HEK293 (cell line): ENCODE data around the gene SYTL1.

Experiments used
- CTCF ChIA-PET: fragments of 350-600 bp; formaldehyde crosslinking; extraction: SDS; loops from one replicate; lab custom pipeline; 2021; ENCODE audit warnings: antibody characterized with exemption; lab: Yijun Ruan, JAX
- POLR2A ChIA-PET: fragments of 300-600 bp; formaldehyde crosslinking; extraction: SDS; loops from one replicate; lab custom pipeline; 2020; ENCODE audit warnings: antibody characterized with exemption, inconsistent platforms; lab: Yijun Ruan, JAX
- H3K27ac ChIP-seq: fragments of 200-500 bp; sonication (Bioruptor generic); 2 replicates; pipeline ENCODE4 v1.5.1; 2014; ENCODE audit warnings: low read depth, low read length, control low read depth, inconsistent platforms; ENCODE audit errors: extremely low read depth
- H3K36me3 ChIP-seq, 2 experiments: fragments of 200-500 bp in 1 of 2; sonication (Bioruptor generic) in 1 of 2; 1 replicate in 1 of 2; 2 replicates in 1 of 2; pipeline ENCODE4 v1.5.1; 2014 to 2017; ENCODE audit warnings: inconsistent platforms in 2 of 2, low read length in 2 of 2; ENCODE audit not compliant: control insufficient read depth in 2 of 2, insufficient read depth in 1 of 2
- H3K4me1 ChIP-seq: fragments of 200-500 bp; sonication (Bioruptor generic); 2 replicates; pipeline ENCODE4 v1.5.1; 2014; ENCODE audit warnings: mild to moderate bottlenecking, low read length, inconsistent platforms; ENCODE audit not compliant: control insufficient read depth, insufficient read depth
- H3K4me3 ChIP-seq: 2 replicates; pipeline ENCODE4 v1.5.1; 2011; ENCODE audit warnings: low read depth, mild to moderate bottlenecking, control low read depth, low read length, moderate library complexity
- H3K9me3 ChIP-seq: fragments of 200-500 bp; sonication (Bioruptor generic); 2 replicates; pipeline ENCODE4 v1.5.1; 2014; ENCODE audit warnings: low read depth, low read length, inconsistent platforms; ENCODE audit not compliant: control insufficient read depth, insufficient read depth
- EGR2 ChIP-seq: fragments of 450-650 bp; formaldehyde crosslinking; IDR thresholded peaks from 2 replicates; pipeline ENCODE4 v1.5.1; 2016; ENCODE audit warnings: low read depth, missing biosample characterization, missing genetic modification characterization
- GLI4 ChIP-seq: fragments of 450-650 bp; formaldehyde crosslinking; IDR thresholded peaks from 2 replicates; pipeline ENCODE4 v1.5.1; 2016; ENCODE audit warnings: missing biosample characterization, missing genetic modification characterization
- GLIS1 ChIP-seq: fragments of 450-650 bp; formaldehyde crosslinking; IDR thresholded peaks from 2 replicates; pipeline ENCODE4 v1.5.1; 2016; ENCODE audit warnings: missing biosample characterization, missing genetic modification characterization
- GLIS2 ChIP-seq: fragments of 450-650 bp; formaldehyde crosslinking; IDR thresholded peaks from 2 replicates; pipeline ENCODE4 v1.5.1; 2016; ENCODE audit warnings: missing biosample characterization, missing genetic modification characterization
- HIC1 ChIP-seq: fragments of 450-650 bp; formaldehyde crosslinking; IDR thresholded peaks from 2 replicates; pipeline ENCODE4 v1.5.1; 2016; ENCODE audit warnings: missing biosample characterization, missing genetic modification characterization
- HOXD13 ChIP-seq: sonication (generic); formaldehyde crosslinking; IDR thresholded peaks from 2 replicates; pipeline ENCODE4 v1.8.0; 2022; ENCODE audit warnings: missing genetic modification reagents, borderline replicate concordance
- OSR2 ChIP-seq: fragments of 450-650 bp; formaldehyde crosslinking; IDR thresholded peaks from 2 replicates; pipeline ENCODE4 v1.5.1; 2016; ENCODE audit warnings: missing biosample characterization, missing genetic modification characterization
- REST ChIP-seq: fragments of 450-650 bp; formaldehyde crosslinking; IDR thresholded peaks from 2 replicates; pipeline ENCODE4 v1.5.1; 2016; ENCODE audit warnings: missing biosample characterization, missing genetic modification characterization
- SP2 ChIP-seq: fragments of 450-650 bp; formaldehyde crosslinking; IDR thresholded peaks from 2 replicates; pipeline ENCODE4 v1.5.1; 2016; ENCODE audit warnings: missing biosample characterization, missing genetic modification characterization
- SP3 ChIP-seq: fragments of 450-650 bp; formaldehyde crosslinking; IDR thresholded peaks from 2 replicates; pipeline ENCODE4 v1.5.1; 2016; ENCODE audit warnings: missing biosample characterization, missing genetic modification characterization
- TRIM28 ChIP-seq: IDR thresholded peaks from 2 replicates; pipeline ENCODE4 v1.6.1; 2011; ENCODE audit warnings: low read length, control low read depth, borderline replicate concordance
- YY2 ChIP-seq: fragments of 450-650 bp; formaldehyde crosslinking; IDR thresholded peaks from 2 replicates; pipeline ENCODE4 v1.5.1; 2016; ENCODE audit warnings: missing biosample characterization, missing genetic modification characterization
- ZBTB10 ChIP-seq: fragments of 450-650 bp; formaldehyde crosslinking; IDR thresholded peaks from 2 replicates; pipeline ENCODE4 v1.5.1; 2016; ENCODE audit warnings: missing biosample characterization, missing genetic modification characterization
- ZBTB26 ChIP-seq: fragments of 450-650 bp; formaldehyde crosslinking; optimal IDR thresholded peaks from 2 replicates; pipeline ENCODE3; 2016; ENCODE audit warnings: missing biosample characterization, mild to moderate bottlenecking, missing genetic modification characterization
- ZFP41 ChIP-seq: fragments of 450-650 bp; formaldehyde crosslinking; IDR thresholded peaks from 2 replicates; pipeline ENCODE4 v1.5.1; 2016; ENCODE audit warnings: missing biosample characterization, missing genetic modification characterization, borderline replicate concordance
- ZIC2 ChIP-seq: fragments of 450-650 bp; formaldehyde crosslinking; IDR thresholded peaks from 2 replicates; pipeline ENCODE4 v1.5.1; 2016; ENCODE audit warnings: missing biosample characterization, missing genetic modification characterization
- ZNF138 ChIP-seq: fragments of 450-650 bp; formaldehyde crosslinking; IDR thresholded peaks from 2 replicates; pipeline ENCODE4 v1.5.1; 2016; ENCODE audit warnings: missing biosample characterization, missing genetic modification characterization, borderline replicate concordance
- ZNF223 ChIP-seq: fragments of 450-650 bp; formaldehyde crosslinking; IDR thresholded peaks from 2 replicates; pipeline ENCODE4 v1.5.1; 2016; ENCODE audit warnings: missing biosample characterization, missing genetic modification characterization
- ZNF302 ChIP-seq: fragments of 450-650 bp; formaldehyde crosslinking; IDR thresholded peaks from 2 replicates; pipeline ENCODE4 v1.5.1; 2016; ENCODE audit warnings: missing biosample characterization, missing genetic modification characterization, low read depth
- ZNF37A ChIP-seq: fragments of 450-650 bp; IDR thresholded peaks from 2 replicates; pipeline ENCODE4 v1.5.1; 2018; ENCODE audit warnings: missing biosample characterization, missing genetic modification characterization
- ZNF398 ChIP-seq: fragments of 450-650 bp; formaldehyde crosslinking; IDR thresholded peaks from 2 replicates; pipeline ENCODE4 v1.5.1; 2017; ENCODE audit warnings: missing biosample characterization, missing genetic modification characterization
- ZNF600 ChIP-seq: fragments of 450-650 bp; formaldehyde crosslinking; IDR thresholded peaks from 2 replicates; pipeline ENCODE4 v1.5.1; 2016; ENCODE audit warnings: missing biosample characterization, missing genetic modification characterization
- ZNF639 ChIP-seq: fragments of 450-650 bp; formaldehyde crosslinking; IDR thresholded peaks from 2 replicates; pipeline ENCODE4 v1.5.1; 2016; ENCODE audit warnings: missing biosample characterization, missing genetic modification characterization
- ZNF843 ChIP-seq: fragments of 450-650 bp; formaldehyde crosslinking; IDR thresholded peaks from 2 replicates; pipeline ENCODE4 v1.5.1; 2016; ENCODE audit warnings: missing biosample characterization, missing genetic modification characterization

Gene SYTL1

GRCh38 chr1:27342778-27343638 is 1.2 kb downstream of the SYTL1 start:
- ChIA-PET CTCF (interaction anchor here (0.5 to 4.7 kb wide), 8 partner anchors 10 to 865 kb away, joined by 3 to 34 read pairs (median 4); partner anchors contain the start of gene GPN2), POLR2A (interaction anchor here (2.2 kb wide), 1 partner anchor 23 kb away, joined by 8 read pairs; no protein-coding TSS in a partner anchor)
- peaks cover 3% of the 10 kb centered on the region; the same call in 1 of the 2 replicates for H3K4me1 ChIP-seq
- H3K27ac ChIP-seq: no peak overlapping the region
- H3K4me3 ChIP-seq: peak overlapping the region; percentile 27
- peaks cover 0 to 6% of the 10 kb centered on the region in 2 experiments; a peak in 1 of 3 replicates for H3K36me3 ChIP-seq
- H3K9me3 ChIP-seq: no peaks in the 10 kb centered on the region
- TF ChIP-seq ZNF37A (tag by site-specific recombination) (no peak), HOXD13 (no peak), ZNF600 (tag by site-specific recombination) (peak; percentile 81), ZNF639 (tag by site-specific recombination) (no peak), ZBTB10 (tag by site-specific recombination) (peak; percentile 23; the same call in 1 of the 2 replicates), ZNF398 (tag by site-specific recombination) (peak; percentile 47; the same call in 1 of the 2 replicates), GLI4 (tag by site-specific recombination) (0 out of 2 replicates have a peak, but pooled peaks have one; percentile 44), ZNF302 (tag by site-specific recombination) (no peak), HIC1 (tag by site-specific recombination) (peak; percentile 60; the same call in 1 of the 2 replicates), YY2 (tag by site-specific recombination) (no peak), ZNF843 (tag by site-specific recombination) (no peak), ZIC2 (peak; percentile 83), ZNF223 (tag by site-specific recombination) (peak; percentile 94), ZBTB26 (tag by site-specific recombination) (no peak), ZFP41 (tag by site-specific recombination) (no peak), SP3 (peak; percentile 55), ZNF138 (no peak), GLIS2 (tag by site-specific recombination) (peak; percentile 47), EGR2 (tag by site-specific recombination) (peak; percentile 99), GLIS1 (tag by site-specific recombination) (peak; percentile 24), REST (tag by site-specific recombination) (no peak), TRIM28 (0 out of 2 replicates have a peak, but pooled peaks have one; percentile 26), SP2 (peak; percentile 60), OSR2 (tag by site-specific recombination) (peak; percentile 68)
